ENCODE results near the gene ST3GAL2. TPM values are rescaled to one million over a fixed set of nuclear protein-coding genes. Genes with fewer than 3 reads are reported as not detected.
A peak's percentile ranks its signal among the peaks of the same experiment; 100 is the strongest.

The ST3GAL2 gene
- polyA plus RNA-seq, 2 of the 4 experiments (the other 2 are of a cell fraction), result 11.1 to 16.3 TPM

- no peak for DNase-seq (ENCODE audit: low read depth in 1 of 2, low spot score in 1 of 2)
- no peak overlapping the region for H3K4me3 ChIP-seq
- 82% methylated on average over 8 of the region's 8 CpGs for WGBS (ENCODE audit: missing lambda C conversion rate)
- ChIA-PET CTCF (interaction anchor here (0.8 to 2.2 kb wide), 4 partner anchors 29 to 68 kb away, joined by 3 to 8 read pairs (median 4); no protein-coding TSS in a partner anchor), POLR2A (no interaction called here)
- peaks cover 25% of the 10 kb centered on the region for H3K4me1 ChIP-seq
- TF ChIP-seq POLR2AphosphoS2 (conservative IDR thresholded peaks at IDR 0.05; ENCODE audit: low read length) (no peak), PHF8 (IDR thresholded peaks at IDR 0.05; ENCODE audit: borderline replicate concordance, low read depth) (no peak), MYC (IDR thresholded peaks at IDR 0.05; ENCODE audit: borderline replicate concordance, low read length) (no peak), HMGXB4 (CRISPR knock-in tag; IDR thresholded peaks at IDR 0.05; ENCODE audit: borderline replicate concordance) (no peak), USF2 (IDR thresholded peaks at IDR 0.05) (no peak), ZSCAN20 (CRISPR knock-in tag; IDR thresholded peaks at IDR 0.05) (no peak), EHMT2 (IDR thresholded peaks at IDR 0.05; ENCODE audit: low read depth) (no peak), KDM1A (IDR thresholded peaks at IDR 0.05; ENCODE audit: low read depth) (no peak), CBX8 (IDR thresholded peaks at IDR 0.05) (no peak)
- no peaks in the 10 kb centered on the region for H3K9me3 ChIP-seq
- no peak for ATAC-seq
- FAIRE-seq, result no peak
- no peak overlapping the region for H3K4me2 ChIP-seq
- H3K27ac ChIP-seq, result no peak overlapping the region
Measured at GRCh38 chr16:70441406-70441990, 2.6 kb upstream of the ST3GAL2 start.

- ATAC-seq (no peak), FAIRE-seq (no peak), DNase-seq (ENCODE audit: low read depth in 1 of 2, low spot score in 1 of 2) (no peak)
- TF ChIP-seq POLR2AphosphoS2 (conservative IDR thresholded peaks at IDR 0.05; ENCODE audit: low read length) (no peak), RNF2 (IDR thresholded peaks at IDR 0.05; ENCODE audit: borderline replicate concordance, low read depth) (no peak), SREBF2 (IDR thresholded peaks at IDR 0.05) (no peak), KDM1A (IDR thresholded peaks at IDR 0.05; ENCODE audit: low read depth) (no peak), JUN (IDR thresholded peaks at IDR 0.05) (no peak), ZSCAN20 (CRISPR knock-in tag; IDR thresholded peaks at IDR 0.05) (no peak), POLR2A (IDR thresholded peaks at IDR 0.05; ENCODE audit: low read length) (no peak), RARB (CRISPR knock-in tag; IDR thresholded peaks at IDR 0.05) (no peak), HMGXB4 (CRISPR knock-in tag; IDR thresholded peaks at IDR 0.05; ENCODE audit: borderline replicate concordance) (no peak), ELK1 (IDR thresholded peaks at IDR 0.05; ENCODE audit: low read depth, low read length) (no peak)
- TF ChIP-seq, protein P1, sequence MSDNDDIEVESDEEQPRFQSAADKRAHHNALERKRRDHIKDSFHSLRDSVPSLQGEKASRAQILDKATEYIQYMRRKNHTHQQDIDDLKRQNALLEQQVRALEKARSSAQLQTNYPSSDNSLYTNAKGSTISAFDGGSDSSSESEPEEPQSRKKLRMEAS (IDR thresholded peaks at IDR 0.05), result no peak
- TF ChIP-seq, protein P2, sequence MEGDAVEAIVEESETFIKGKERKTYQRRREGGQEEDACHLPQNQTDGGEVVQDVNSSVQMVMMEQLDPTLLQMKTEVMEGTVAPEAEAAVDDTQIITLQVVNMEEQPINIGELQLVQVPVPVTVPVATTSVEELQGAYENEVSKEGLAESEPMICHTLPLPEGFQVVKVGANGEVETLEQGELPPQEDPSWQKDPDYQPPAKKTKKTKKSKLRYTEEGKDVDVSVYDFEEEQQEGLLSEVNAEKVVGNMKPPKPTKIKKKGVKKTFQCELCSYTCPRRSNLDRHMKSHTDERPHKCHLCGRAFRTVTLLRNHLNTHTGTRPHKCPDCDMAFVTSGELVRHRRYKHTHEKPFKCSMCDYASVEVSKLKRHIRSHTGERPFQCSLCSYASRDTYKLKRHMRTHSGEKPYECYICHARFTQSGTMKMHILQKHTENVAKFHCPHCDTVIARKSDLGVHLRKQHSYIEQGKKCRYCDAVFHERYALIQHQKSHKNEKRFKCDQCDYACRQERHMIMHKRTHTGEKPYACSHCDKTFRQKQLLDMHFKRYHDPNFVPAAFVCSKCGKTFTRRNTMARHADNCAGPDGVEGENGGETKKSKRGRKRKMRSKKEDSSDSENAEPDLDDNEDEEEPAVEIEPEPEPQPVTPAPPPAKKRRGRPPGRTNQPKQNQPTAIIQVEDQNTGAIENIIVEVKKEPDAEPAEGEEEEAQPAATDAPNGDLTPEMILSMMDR (IDR thresholded peaks at IDR 0.05), result no peak
- ChIA-PET CTCF (interaction anchor here (1.1 to 2.2 kb wide), 7 partner anchors 9 to 59 kb away, joined by 3 to 8 read pairs (median 5); no protein-coding TSS in a partner anchor), POLR2A (interaction anchor here (3.6 kb wide), 1 partner anchor 59 kb away, joined by 20 read pairs; no protein-coding TSS in a partner anchor)
- Histone ChIP-seq H3K9me3 (no peaks in the 10 kb centered on the region), H3K4me2 (peak overlapping the region; percentile 93), H3K4me1 (peaks cover 34% of the 10 kb centered on the region), H3K4me3 (peak overlapping the region; percentile 69; the same call in 1 of the 3 replicates), H3K27ac (peak overlapping the region; percentile 92 to 98; a peak in 5 of 6 replicates)
- WGBS (ENCODE audit: missing lambda C conversion rate), result 86% methylated on average over 11 of the region's 11 CpGs
Measured at GRCh38 chr16:70440009-70440692, 1.3 kb upstream of the ST3GAL2 start.
